Neural progenitor cell (in vitro differentiated cells): ENCODE data around the gene MTIF3. TPM values are rescaled to one million over a fixed set of nuclear protein-coding genes. Genes with fewer than 3 reads are reported as not detected.

ENCODE experiments used
- DNase-seq: peaks from one replicate; pipeline ENCODE4 v3.0.0-alpha.2; 2016; ENCODE audit warnings: low spot score
- H2AFZ ChIP-seq: fragments of 200-600 bp; sonication (generic); replicated peaks from 2 replicates; pipeline ENCODE4 v1.6.1; 2016; ENCODE audit warnings: antibody characterized with exemption
- H3F3A ChIP-seq: fragments of 200-600 bp; sonication (generic); 2 replicates; pipeline ENCODE4 v1.6.1; 2016; ENCODE audit warnings: antibody characterized with exemption, low read depth
- H3K27ac ChIP-seq: fragments of 200-600 bp; sonication (generic); 2 replicates; pipeline ENCODE4 v1.5.1; 2016; ENCODE audit warnings: mild to moderate bottlenecking
- H3K27me3 ChIP-seq: fragments of 200-600 bp; sonication (generic); 2 replicates; pipeline ENCODE4 v1.6.1; 2016; ENCODE audit warnings: mild to moderate bottlenecking, moderate library complexity
- H3K36me3 ChIP-seq: fragments of 200-600 bp; sonication (generic); 2 replicates; pipeline ENCODE4 v1.5.1; 2016
- H3K4me1 ChIP-seq: fragments of 200-600 bp; sonication (generic); 2 replicates; pipeline ENCODE4 v1.6.1; 2016; ENCODE audit warnings: mixed run types
- H3K4me2 ChIP-seq: fragments of 200-600 bp; sonication (generic); 2 replicates; pipeline ENCODE4 v1.6.1; 2016
- H3K4me3 ChIP-seq: fragments of 200-600 bp; sonication (generic); 2 replicates; pipeline ENCODE4 v1.5.1; 2016
- H3K79me2 ChIP-seq: fragments of 200-600 bp; sonication (generic); 2 replicates; pipeline ENCODE4 v1.6.1; 2016; ENCODE audit warnings: low read depth
- H3K9ac ChIP-seq: fragments of 200-600 bp; sonication (generic); 2 replicates; pipeline ENCODE4 v1.6.1; 2016
- H3K9me3 ChIP-seq: fragments of 200-600 bp; sonication (generic); 2 replicates; pipeline ENCODE4 v1.5.1; 2016; ENCODE audit warnings: low read depth
- H4K20me1 ChIP-seq: fragments of 200-600 bp; sonication (generic); 2 replicates; pipeline ENCODE4 v1.6.1; 2016; ENCODE audit warnings: low read depth
- H3K27ac Mint-ChIP-seq: 3 replicates; pipeline ENCODE4 v1.8.0; 2021; ENCODE audit warnings: mixed read lengths
- H3K27me3 Mint-ChIP-seq: 2 replicates; pipeline ENCODE4 v1.8.0; 2022; ENCODE audit warnings: low read depth, mild to moderate bottlenecking, inconsistent platforms, moderate library complexity, mixed read lengths; ENCODE audit not compliant: insufficient read depth
- H3K36me3 Mint-ChIP-seq: 3 replicates; pipeline ENCODE4 v1.8.0; 2021; ENCODE audit warnings: mixed read lengths
- H3K4me1 Mint-ChIP-seq: 3 replicates; pipeline ENCODE4 v1.8.0; 2021; ENCODE audit warnings: mixed read lengths
- H3K4me3 Mint-ChIP-seq: 3 replicates; pipeline ENCODE4 v1.8.0; 2021; ENCODE audit warnings: mild to moderate bottlenecking, moderate library complexity, mixed read lengths
- H3K9me3 Mint-ChIP-seq: 3 replicates; pipeline ENCODE4 v1.8.0; 2020; ENCODE audit warnings: mixed read lengths
- CTCF ChIP-seq: fragments of 200-600 bp; sonication (generic); IDR thresholded peaks from 2 replicates; pipeline ENCODE4 v1.5.1; 2017; ENCODE audit warnings: antibody characterized with exemption, mild to moderate bottlenecking
- EZH2 ChIP-seq: fragments of 200-600 bp; sonication (generic); IDR thresholded peaks from 2 replicates; pipeline ENCODE4 v1.6.1; 2017; ENCODE audit warnings: antibody characterized with exemption, mild to moderate bottlenecking, moderate library complexity
- EZH2phosphoT487 ChIP-seq: fragments of 200-600 bp; sonication (generic); IDR thresholded peaks from 2 replicates; pipeline ENCODE4 v1.6.1; 2017; ENCODE audit warnings: antibody characterized with exemption
- total RNA-seq: library from RNA; depleted of rRNA; stranded (reverse); fragments of >200 nt; gene quantifications from 2 replicates; pipeline ENCODE4 v1.2.3, GENCODE V29; 2015; ENCODE audit warnings: low replicate concordance

MTIF3 gene
- total RNA-seq, 1 donor from 2014 or later = 65.8 TPM

GRCh38 chr13:27440408-27440807 lies 10.0 kb downstream of the MTIF3 start:
- H3K79me2 ChIP-seq = peaks cover 8% of the 10 kb centered on the region
- no peaks in the 10 kb centered on the region for H3F3A ChIP-seq
- Mint-ChIP-seq H3K9me3 (no peaks in the 10 kb centered on the region), H3K4me1 (no peaks in the 10 kb centered on the region), H3K27me3 (no peaks in the 10 kb centered on the region), H3K4me3 (no peak overlapping the region), H3K36me3 (peaks cover 13% of the 10 kb centered on the region), H3K27ac (no peak overlapping the region)
- no peak overlapping the region for H3K4me2 ChIP-seq
- H3K9me3 ChIP-seq = no peaks in the 10 kb centered on the region
- no peak overlapping the region for H3K27ac ChIP-seq
- H4K20me1 ChIP-seq = no peaks in the 10 kb centered on the region
- no peaks in the 10 kb centered on the region for H3K4me1 ChIP-seq
- H3K9ac ChIP-seq = no peak overlapping the region
- no peak for DNase-seq
- no peaks in the 10 kb centered on the region for H3K36me3 ChIP-seq
- TF ChIP-seq EZH2 = no peak
- TF ChIP-seq EZH2phosphoT487 = no peak
- no peak overlapping the region for H3K4me3 ChIP-seq
- H2AFZ ChIP-seq = no peak overlapping the region
- no peaks in the 10 kb centered on the region for H3K27me3 ChIP-seq

GRCh38 chr13:27437126-27437525 lies 13.2 kb downstream of the MTIF3 start:
- H3K27me3 Mint-ChIP-seq = no peaks in the 10 kb centered on the region
- no peaks in the 10 kb centered on the region for H3K9me3 Mint-ChIP-seq
- no peak overlapping the region for H3K4me3 Mint-ChIP-seq
- TF ChIP-seq EZH2phosphoT487 = no peak
- H3K79me2 ChIP-seq = no peaks in the 10 kb centered on the region
- H3K27ac Mint-ChIP-seq = no peak overlapping the region
- no peak overlapping the region for H3K27ac ChIP-seq
- no peak overlapping the region for H3K4me3 ChIP-seq
- DNase-seq = no peak
- H3K36me3 Mint-ChIP-seq = peaks cover 15% of the 10 kb centered on the region
- H3K27me3 ChIP-seq = no peaks in the 10 kb centered on the region
- H3K4me2 ChIP-seq = no peak overlapping the region
- no peak overlapping the region for H3K9ac ChIP-seq
- no peaks in the 10 kb centered on the region for H3F3A ChIP-seq
- no peaks in the 10 kb centered on the region for H4K20me1 ChIP-seq
- H3K9me3 ChIP-seq = no peaks in the 10 kb centered on the region
- H3K36me3 ChIP-seq = no peaks in the 10 kb centered on the region
- H2AFZ ChIP-seq = no peak overlapping the region
- H3K4me1 Mint-ChIP-seq = no peaks in the 10 kb centered on the region
- H3K4me1 ChIP-seq = no peaks in the 10 kb centered on the region

- Histone ChIP-seq H3K4me3 (no peak overlapping the region), H3K79me2 (no peaks in the 10 kb centered on the region), H3K9ac (no peak overlapping the region), H3K4me1 (no peaks in the 10 kb centered on the region), H2AFZ (no peak overlapping the region), H3F3A (no peaks in the 10 kb centered on the region), H3K27ac (no peak overlapping the region), H4K20me1 (no peaks in the 10 kb centered on the region), H3K9me3 (no peaks in the 10 kb centered on the region), H3K4me2 (no peak overlapping the region), H3K36me3 (peaks cover 13% of the 10 kb centered on the region), H3K27me3 (no peaks in the 10 kb centered on the region)
- Mint-ChIP-seq H3K4me3 (no peak overlapping the region), H3K27ac (no peak overlapping the region), H3K9me3 (no peaks in the 10 kb centered on the region), H3K36me3 (peaks cover 25% of the 10 kb centered on the region), H3K27me3 (no peaks in the 10 kb centered on the region), H3K4me1 (no peaks in the 10 kb centered on the region)
- no peak for DNase-seq
- TF ChIP-seq EZH2 = no peak
- no peak for TF ChIP-seq CTCF
- no peak for TF ChIP-seq EZH2phosphoT487
Measured at GRCh38 chr13:27432611-27433210, 17.7 kb downstream of the MTIF3 start.

GRCh38 chr13:27432180-27432579 lies 18.2 kb downstream of the MTIF3 start:
- H3K27me3 Mint-ChIP-seq = no peaks in the 10 kb centered on the region
- no peaks in the 10 kb centered on the region for H3K9me3 Mint-ChIP-seq
- no peak for TF ChIP-seq EZH2phosphoT487
- TF ChIP-seq CTCF = no peak
- TF ChIP-seq EZH2 = no peak
- no peak overlapping the region for H3K27ac ChIP-seq
- no peak for DNase-seq
- no peaks in the 10 kb centered on the region for H3K4me1 ChIP-seq
- H3K9ac ChIP-seq = no peak overlapping the region
- H3K4me3 ChIP-seq = no peak overlapping the region
- H2AFZ ChIP-seq = no peak overlapping the region
- no peaks in the 10 kb centered on the region for H3F3A ChIP-seq
- H3K27me3 ChIP-seq = no peaks in the 10 kb centered on the region
- no peak overlapping the region for H3K4me3 Mint-ChIP-seq
- peaks cover 1% of the 10 kb centered on the region for H4K20me1 ChIP-seq
- no peaks in the 10 kb centered on the region for H3K4me1 Mint-ChIP-seq
- no peaks in the 10 kb centered on the region for H3K79me2 ChIP-seq
- no peaks in the 10 kb centered on the region for H3K9me3 ChIP-seq
- no peak overlapping the region for H3K27ac Mint-ChIP-seq
- peaks cover 22% of the 10 kb centered on the region for H3K36me3 Mint-ChIP-seq
- peaks cover 13% of the 10 kb centered on the region for H3K36me3 ChIP-seq
- no peak overlapping the region for H3K4me2 ChIP-seq
